ENCODE measurements around the gene GRK4.
"Not testable (repeated sequence)": the region's sequence is repeated elsewhere in the genome, so short reads cannot be mapped to it uniquely, and the experiment has no call there.

GRK4 gene

DNA sequence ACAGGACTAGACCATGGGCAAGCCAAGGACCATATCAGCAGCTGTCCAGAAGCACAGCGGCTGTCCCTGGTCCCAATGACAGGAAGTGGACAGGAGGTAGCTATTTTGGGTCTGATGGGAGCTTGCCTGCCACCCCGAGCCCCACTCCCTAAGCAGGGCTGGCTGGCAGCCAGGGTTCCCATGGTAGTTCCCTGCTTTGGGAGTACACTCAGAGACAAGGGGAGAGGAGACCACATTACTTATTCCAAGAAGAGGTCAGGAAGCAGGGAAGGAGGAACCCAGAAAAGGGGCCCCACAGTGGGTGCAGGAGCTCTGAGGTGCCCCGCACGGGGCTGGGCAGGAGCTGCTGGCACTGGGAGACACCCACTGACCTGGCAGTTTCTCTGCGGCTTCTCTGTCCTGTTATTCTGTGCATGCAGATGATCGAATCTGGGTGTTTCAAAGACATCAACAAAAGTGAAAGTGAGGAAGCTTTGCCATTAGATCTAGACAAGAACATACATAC lies 74.6 kb downstream of the GRK4 start:
- in situ Hi-C loops (cut with MboI; ENCODE audit: low sequenced_read_pairs), result no loop called here

DNA sequence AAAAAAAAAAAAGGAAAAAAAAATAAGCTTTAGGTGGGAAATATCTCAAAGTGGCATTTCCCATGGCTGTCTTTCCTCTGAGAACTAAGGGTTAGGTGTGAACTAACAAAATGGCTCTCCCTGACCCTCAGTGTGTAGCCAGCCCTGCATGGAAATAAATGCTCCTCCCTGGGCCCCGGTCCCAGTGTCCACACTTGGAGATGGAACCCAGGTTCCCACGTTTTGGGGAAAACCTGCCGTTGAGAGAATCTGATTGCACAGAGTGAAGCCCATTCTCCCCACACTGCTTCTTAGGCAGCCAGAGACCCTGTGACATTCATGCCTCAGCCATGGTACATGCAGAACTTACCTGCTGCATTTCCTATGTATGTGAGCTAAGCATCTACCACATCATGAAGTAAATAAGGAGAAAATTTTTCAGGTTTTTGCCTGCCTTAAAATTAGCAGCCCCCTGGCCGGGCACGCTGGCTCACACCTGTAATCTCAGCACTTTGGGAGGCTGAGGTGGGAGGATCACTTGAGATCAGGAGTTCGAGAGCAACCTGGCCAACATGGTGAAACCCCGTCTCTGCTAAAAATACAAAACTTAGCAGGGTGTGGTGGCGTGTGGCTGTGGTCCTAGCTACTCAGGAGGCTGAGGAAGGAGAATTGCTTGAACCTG lies 76.5 kb downstream of the GRK4 start:
- in situ Hi-C loops (cut with MboI; ENCODE audit: low sequenced_read_pairs), result no loop called here

DNA sequence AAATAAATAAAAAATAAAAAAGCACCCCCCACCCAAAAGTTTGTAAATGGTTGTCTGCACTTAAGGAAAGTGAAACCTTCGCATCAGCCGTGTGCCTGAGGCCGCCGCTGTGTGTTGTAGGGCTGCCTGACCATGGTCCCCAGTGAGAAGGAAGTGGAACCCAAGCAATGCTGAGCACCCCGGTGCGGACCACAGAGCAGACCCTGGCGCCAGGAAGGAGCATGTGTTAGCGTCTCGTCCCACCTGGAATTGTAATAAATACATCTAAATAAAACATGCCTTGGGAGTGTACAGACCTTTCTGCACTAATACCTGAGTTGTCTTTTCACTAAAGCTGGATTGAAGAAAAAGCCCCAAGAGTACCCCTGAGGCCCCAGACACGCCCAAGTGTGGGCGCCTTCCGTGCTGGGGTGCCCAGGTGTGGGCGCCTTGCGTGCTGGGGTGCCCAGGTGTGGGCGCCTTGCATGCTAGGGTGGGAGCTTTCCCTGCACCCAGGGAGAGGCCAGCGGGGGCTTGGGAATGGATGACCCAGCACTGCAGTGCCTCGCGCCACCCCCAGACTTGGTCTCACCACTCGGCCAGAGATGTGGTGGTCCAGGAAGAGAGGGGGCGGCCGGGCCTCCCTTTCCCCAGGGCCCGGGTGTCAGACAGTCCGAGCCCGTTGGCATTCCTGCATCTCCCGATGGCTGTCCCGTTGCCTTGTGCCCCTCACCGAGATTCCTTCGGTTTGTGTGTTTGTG lies 77.3 kb downstream of the GRK4 start:
- in situ Hi-C loops (cut with MboI; ENCODE audit: low sequenced_read_pairs), result no loop called here

DNA sequence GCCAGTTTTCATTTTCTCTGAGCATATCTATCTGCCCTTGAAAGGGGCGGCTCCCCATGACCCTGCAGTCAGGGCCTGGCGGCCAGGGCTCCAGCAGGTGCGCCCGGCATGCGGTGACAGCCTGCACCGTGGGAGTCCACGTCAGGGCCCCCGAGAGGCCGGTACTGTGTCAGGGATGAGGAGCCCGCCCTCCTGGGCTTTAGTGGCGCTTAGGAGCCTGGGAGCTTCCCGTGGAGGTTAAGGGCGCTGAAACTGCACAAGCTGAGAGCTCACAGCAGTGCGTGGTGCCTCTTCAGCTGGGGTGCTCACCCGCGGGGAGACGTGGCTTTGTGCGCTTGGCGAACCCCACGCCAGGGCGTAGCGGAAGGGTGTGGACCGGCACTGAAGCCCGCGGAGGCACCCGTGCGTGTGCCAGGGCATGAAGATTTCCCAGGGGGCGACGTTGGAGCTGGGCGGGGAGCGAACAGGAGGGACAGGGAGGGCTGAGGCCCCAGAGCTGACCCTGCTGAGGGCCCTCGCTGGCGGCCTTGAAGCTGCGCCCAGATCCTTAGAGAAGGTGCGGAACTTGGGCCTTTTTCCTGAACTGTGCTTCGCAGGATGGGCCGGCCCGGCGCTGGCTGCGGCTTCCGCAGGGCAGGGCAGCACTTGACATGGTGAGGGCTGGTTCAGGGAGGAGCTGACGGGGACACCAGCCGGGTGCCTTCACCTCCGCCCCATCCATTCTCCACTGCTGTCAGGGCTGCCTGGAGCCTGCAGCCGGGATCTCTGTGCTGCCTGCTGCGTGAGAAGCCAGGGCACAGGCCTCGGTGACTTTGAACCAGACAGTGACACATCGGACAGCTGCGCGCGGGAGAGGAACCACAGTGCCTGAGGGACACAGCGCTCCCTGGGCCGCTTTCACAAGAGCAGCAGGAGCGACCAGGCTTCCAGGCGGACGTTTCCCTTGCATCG lies 78.1 kb downstream of the GRK4 start:
- in situ Hi-C loops (cut with MboI; ENCODE audit: low sequenced_read_pairs), result no loop called here

DNA sequence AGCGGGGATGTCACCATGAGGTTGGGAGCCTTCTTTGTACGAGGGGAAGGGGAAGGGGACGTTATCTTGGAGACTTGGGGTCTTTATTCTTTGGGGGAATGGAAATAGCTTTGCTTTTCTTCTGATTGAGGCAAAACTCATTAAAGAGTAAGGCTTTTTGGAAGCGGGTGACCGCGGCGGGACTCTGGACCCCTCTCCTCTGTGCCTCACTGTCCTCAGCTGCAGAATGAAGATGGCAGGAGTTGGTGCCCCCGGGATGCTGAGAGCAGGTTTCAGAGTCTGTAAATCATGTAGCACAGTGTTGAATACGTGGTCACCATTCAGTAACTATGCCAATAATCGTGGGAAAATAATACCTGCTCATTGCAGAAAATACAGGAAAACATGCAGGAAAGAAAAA lies 78.9 kb downstream of the GRK4 start:
- in situ Hi-C loops (cut with MboI; ENCODE audit: low sequenced_read_pairs), result no loop called here

DNA sequence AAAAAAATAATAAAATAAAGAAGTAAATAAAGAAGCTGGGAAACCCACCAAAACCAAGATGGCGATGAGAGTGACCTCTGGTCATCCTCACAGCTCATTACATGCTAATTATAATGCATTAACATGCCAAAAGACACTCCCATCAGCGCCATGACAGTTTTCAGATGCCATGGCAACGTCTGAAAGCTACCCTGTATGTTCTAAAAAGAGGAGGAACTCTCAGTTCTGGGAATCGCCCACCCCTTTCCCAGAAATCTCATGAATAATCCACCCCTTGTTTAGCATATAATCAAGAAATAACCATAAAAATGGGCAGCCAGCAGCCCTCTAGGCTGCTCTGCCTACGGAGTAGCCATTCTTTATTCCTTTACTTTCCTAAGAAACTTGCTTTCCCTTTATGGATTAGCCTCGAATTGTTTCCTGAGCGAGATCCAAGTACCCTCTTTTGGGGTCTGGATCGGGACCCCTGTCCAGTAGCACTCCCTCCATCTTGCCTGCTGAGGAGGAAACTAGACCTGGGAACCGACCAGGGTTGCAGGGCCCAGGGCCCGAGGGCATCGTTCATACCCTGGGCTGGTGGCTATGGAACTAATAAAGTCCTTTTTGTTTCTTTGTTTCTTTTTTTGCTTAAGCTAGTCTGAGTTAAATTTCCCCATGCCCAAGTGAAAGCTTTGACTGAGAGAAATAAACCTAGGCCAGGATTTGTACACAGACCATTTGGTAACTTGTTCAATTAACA lies 80.1 kb downstream of the GRK4 start:
- in situ Hi-C loops (cut with MboI; ENCODE audit: low sequenced_read_pairs), result no loop called here

DNA sequence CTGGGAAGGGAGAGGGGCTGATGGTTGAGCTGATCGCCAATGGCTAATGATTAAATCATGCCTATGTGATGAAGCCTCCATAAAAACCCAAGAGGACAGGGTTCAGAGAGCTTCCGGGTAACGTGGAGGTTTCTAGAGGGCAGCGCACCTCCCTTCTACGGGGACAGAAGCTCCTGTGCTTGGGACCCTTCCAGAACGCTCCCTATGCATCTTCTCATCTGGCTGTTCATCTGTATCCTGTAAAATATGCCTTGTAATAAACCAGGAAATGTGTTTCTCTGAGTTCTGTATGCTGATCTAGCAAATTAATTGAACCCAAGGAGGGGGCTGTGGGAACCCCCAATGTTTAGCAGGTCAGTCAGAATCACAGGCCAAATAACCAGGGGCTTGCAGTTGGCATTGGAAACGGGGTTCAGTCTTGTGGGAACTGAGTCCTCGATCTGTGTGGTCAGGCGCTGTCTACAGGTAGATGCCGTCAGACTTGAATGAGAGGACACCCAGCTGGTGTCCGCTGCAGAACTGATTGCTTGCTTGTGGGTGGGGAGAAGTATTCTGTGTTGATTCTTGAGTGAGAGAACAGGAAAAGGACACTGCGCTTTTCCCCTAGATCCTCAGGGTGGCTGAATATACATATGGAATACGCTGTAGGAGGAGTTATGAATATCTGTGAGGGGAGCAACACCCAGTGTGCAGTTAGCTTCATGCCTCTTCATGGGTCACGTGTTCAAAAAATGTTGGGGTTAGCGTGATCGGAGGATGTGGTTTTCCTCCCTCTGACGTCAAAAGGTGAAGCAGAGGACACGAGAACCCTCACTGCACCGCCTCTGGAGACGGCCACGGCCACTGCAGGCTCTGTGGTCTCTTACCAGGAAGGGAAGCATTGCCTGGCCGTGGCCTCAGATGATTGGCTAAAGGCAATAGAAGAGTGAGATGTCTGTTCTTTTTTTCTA lies 81.8 kb downstream of the GRK4 start:
- in situ Hi-C loops (cut with MboI; ENCODE audit: low sequenced_read_pairs), result no loop called here

DNA sequence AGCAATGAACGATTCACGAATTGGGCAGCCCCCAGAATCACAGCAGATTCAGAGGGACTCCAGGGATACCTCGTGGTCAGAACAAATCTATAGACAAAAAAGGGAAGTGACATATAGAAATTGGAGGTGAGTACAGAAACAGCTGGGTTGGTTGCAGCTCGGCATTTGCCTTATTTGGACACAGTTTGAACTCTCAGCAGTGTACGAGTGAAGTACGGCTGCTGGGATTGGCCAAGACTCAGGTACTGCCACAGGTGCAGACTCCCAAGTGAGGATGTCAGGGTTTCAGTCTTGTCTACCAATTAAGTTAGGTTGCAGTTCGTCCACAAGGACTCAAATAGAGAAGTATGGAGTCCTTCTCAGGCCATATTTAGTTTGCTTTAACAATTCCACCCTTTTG lies 82.8 kb downstream of the GRK4 start:
- in situ Hi-C loops (cut with MboI; ENCODE audit: low sequenced_read_pairs), result no loop called here

DNA sequence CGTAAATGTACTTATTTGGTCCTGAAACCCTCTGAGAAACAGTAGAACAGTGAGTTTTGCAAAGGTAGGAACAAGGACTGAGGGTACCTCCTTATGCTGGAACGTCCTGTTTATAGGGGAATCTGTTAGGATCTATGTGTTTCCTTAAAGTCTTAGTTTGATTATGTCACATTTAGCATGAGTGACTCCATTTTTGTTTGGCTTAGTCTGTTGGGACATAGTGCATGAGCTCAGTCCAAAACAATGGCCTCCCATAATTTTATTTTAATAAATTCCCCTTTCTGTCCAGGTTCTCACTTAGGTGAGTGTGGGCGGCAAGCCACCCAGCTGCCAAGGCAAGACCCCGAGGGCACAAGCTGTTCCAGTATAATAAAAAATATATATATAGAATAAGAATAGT lies 83.3 kb downstream of the GRK4 start:
- in situ Hi-C loops (cut with MboI; ENCODE audit: low sequenced_read_pairs), result no loop called here

DNA sequence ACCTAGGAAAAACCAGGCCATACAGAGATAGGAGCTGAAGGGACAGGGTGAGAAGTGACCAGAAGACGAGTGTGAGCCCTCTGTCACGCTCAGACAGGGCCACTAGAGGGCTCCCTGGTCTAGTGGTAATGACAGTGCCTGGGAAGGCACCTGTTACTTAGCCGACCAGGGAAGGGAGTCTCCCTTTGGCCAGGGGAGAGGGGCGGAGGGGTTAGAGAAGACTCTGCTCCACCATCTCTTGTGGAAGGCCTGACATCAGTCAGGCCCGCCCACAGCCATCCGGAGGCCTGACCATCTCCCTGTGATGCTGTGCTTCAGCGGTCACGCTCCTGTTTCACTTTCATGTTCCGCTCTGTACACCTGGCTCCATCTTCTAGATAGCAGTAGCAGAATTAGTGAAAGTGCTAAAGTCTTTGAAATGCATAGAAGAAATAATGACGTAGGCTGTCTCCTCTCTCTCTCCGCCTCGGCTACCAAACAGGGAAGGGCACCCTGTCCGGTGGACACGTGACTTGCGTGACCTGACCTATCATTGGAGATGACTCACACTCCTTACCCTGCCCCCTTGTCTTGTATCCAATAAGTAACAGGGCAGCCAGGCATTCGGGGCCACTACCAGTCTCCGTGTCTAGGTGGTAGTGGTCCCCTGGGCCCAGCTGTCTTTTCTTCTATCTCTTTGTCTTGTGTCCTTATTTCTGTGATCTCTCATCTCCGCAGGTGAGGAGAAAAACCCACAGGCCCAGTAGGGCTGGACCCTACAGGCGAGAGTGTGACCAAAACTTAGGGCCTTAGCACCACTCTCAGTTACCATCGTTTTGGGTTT lies 84.3 kb downstream of the GRK4 start:
- in situ Hi-C loops (cut with MboI; ENCODE audit: low sequenced_read_pairs), result no loop called here

DNA sequence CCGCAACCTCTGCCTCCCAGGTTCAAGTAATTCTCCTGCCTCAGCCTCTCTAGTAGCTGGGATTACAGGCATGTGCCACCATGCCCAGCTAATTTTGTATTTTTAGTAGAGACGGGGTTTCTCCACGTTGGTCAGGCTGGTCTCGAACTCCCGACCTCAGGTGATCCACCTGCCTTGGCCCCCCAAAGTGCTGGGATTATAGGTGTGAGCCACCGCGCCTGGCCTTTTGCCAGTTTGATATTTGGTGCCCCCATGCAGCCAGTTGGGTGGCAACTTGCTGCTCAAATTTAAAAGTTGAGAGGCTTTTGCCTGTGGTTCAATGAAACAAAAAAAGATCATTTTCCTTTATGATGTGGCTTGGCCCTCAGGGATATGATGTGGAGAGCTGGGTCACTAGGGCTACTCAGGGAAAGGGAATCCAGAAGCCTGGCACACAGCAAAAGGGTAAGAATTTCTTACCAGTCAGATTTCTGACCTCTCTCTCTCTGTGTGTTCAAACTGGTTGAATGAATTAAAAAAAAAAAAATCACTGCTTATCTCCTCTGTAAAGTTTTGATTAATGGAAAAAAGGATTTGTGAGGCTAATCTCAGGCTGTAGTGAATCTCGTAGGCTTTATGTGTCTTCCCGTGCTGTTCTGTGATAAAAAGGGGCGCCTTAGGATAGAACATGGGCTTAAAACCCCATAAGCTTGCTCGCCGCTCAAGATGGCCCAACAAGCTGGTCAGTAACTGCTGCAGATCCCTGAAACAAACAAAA lies 87.9 kb downstream of the GRK4 start:
- in situ Hi-C loops (cut with MboI; ENCODE audit: low sequenced_read_pairs), result not testable (repeated sequence)

DNA sequence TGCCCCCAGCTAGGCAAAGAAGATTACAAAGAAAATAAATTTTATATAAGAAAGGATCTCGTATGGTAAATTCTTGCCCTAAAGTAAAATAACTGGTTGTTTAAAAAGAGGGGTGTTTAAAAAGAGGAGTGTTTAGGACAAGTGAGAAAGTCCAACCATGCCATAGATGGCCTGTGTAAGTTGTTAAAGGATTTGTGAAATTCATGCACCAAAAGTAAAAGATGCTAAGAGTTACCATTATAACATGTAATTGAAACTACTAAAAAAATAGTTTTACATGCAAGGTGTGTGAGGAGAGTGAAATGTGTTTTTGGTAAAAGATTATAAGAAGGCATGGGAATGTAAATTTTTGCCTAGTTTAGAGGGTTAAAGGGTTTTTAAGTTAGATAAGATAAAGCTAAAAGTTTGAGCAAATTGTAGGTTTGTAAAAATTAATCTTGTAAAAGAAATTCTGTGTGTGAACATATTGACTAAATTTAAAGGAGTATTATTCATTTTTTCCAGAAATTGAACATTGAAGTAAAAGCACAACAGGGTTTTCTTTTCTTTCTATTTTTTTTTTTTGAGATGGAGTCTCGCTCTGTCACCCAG lies 90.9 kb downstream of the GRK4 start:
- in situ Hi-C loops (cut with MboI; ENCODE audit: low sequenced_read_pairs), result no loop called here

DNA sequence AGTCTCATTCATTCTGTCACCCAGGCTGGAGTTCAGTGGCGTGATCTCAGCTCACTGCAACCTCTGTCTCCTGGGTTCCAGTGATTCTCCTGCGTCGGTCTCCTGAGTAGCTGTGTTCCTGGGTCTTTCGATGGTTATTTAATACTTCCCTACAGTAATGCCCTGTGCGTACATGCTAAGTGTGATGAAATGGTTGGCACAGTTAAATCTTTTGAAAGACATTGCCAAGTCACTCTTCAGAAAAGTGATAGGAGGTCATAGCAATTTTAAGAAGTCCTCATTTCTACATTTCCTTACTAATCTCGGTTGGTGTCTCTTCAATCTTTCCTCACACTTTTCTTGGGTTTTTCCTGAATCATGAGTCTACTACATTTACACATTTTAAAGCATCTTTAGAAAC lies 96.6 kb downstream of the GRK4 start:
- in situ Hi-C loops (cut with MboI; ENCODE audit: low sequenced_read_pairs), result no loop called here

DNA sequence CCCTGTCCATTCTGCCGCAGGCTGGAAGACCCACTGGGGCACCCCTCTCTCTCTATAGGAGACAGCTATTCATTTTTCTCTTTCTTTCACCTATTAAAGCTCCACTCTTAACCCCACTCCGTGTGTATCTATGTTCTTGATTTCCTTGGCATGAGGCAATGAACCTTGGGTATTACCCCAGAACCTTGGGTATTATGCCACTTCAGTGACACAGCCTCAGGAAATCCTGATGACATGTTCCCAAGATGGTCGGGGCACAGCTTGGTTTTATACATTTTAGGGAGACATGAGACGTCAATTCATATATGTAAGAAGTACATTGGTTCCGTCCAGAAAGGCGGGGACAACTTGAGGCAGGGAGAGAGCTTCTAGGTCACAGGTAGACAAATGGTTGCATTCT lies 97.6 kb downstream of the GRK4 start:
- in situ Hi-C loops (cut with MboI; ENCODE audit: low sequenced_read_pairs), result no loop called here

DNA sequence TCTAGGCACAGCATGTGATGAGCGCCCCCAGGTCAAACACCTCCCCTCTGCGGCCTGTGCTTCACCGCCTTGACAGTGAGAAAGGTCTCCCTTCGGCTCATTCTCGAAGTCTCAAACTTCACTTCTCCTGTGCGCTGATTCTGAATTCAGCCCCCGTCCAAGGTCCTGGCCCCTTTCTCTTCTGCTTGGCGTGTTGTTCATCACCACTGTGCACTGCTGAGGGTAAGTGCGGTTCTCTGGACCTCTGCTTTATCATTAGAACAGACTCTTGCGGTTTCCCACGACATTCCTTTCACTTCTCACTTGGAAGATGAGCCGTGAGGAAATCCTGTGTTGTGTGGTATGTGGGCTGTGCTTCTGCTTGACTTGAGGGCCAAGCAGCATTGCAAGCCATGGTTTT lies 99.1 kb downstream of the GRK4 start:
- in situ Hi-C loops (cut with MboI; ENCODE audit: low sequenced_read_pairs), result no loop called here

DNA sequence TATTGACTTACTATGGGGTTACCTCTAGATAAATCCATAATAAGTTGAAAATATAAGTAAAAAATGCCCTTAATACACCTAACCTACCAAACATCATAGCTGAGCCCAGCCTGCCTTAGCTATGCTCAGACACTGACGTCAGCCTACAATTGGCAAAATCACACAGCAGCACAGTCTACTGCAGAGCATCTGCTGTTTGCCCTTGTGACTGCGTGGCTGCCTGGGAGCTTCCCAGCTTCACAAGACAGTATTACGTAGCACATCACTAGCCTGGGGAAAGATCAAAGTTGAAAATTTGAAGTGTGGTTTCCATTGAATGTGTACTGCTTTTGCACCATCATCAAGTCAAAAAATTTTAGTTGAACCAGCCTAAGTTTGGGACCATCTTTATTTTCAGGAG lies 102.2 kb downstream of the GRK4 start:
- in situ Hi-C loops (cut with MboI; ENCODE audit: low sequenced_read_pairs), result no loop called here

DNA sequence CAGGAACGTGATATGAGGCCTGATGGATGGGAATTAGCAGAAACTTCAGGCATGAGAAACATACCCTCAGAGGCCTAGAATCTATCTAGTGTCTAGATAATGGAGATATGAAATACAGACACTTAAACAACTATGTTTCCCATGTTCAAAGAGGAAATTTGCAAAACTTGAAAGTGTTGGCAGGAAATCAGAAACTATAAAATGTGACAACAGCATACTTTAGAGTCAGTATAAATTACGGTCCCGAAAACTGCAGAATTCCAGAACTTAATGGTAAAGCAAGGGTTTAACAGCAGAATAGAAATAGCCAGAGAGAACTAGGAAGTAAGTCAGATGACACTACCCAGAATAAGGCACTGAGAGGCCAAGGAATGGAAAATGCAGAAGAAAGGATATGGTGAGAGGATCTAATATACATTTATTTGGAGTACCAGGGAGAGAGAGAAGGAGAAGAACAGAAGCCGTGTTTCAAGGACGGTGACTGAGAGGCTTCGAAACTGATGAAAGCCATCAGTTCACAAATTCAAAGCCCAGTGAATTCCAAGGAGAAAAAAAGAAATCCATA lies 103.5 kb downstream of the GRK4 start:
- in situ Hi-C loops (cut with MboI; ENCODE audit: low sequenced_read_pairs), result no loop called here
